DMS153 (cell line): ENCODE results near the gene CTTNBP2.

Experiments
- DNase-seq: peaks from one replicate; lab custom pipeline; 2025; lab: John Stamatoyannopoulos, UW

Gene CTTNBP2

GRCh38 chr7:117825132-117825531, 48.1 kb downstream of the CTTNBP2 start:
- DNase-seq: no peak

GRCh38 chr7:117824592-117824991, 48.6 kb downstream of the CTTNBP2 start:
- DNase-seq: no peak

- DNase-seq: no peak
Measured at GRCh38 chr7:117819558-117819957, 53.7 kb downstream of the CTTNBP2 start.

- no peak for DNase-seq
Measured at GRCh38 chr7:117818232-117818631, 55.0 kb downstream of the CTTNBP2 start.

- DNase-seq: no peak
Measured at GRCh38 chr7:117816727-117817126, 56.5 kb downstream of the CTTNBP2 start.

- DNase-seq: no peak
Measured at GRCh38 chr7:117811696-117812095, 61.5 kb downstream of the CTTNBP2 start.

GRCh38 chr7:117810642-117811512, 62.4 kb downstream of the CTTNBP2 start:
- no peak for DNase-seq

- no peak for DNase-seq
Measured at GRCh38 chr7:117809958-117810357, 63.3 kb downstream of the CTTNBP2 start.

- peak; percentile 27 for DNase-seq
Measured at GRCh38 chr7:117808910-117809705, 64.1 kb downstream of the CTTNBP2 start.

- no peak for DNase-seq
Measured at GRCh38 chr7:117808341-117808757, 64.9 kb downstream of the CTTNBP2 start.

- no peak for DNase-seq
Measured at GRCh38 chr7:117807676-117808075, 65.6 kb downstream of the CTTNBP2 start.

- no peak for DNase-seq
Measured at GRCh38 chr7:117806011-117806410, 67.2 kb downstream of the CTTNBP2 start.

GRCh38 chr7:117805241-117805640, 68.0 kb downstream of the CTTNBP2 start:
- no peak for DNase-seq

- no peak for DNase-seq
Measured at GRCh38 chr7:117803476-117803875, 69.8 kb downstream of the CTTNBP2 start.

- DNase-seq: no peak
Measured at GRCh38 chr7:117802660-117803059, 70.6 kb downstream of the CTTNBP2 start.

- no peak for DNase-seq
Measured at GRCh38 chr7:117800841-117801240, 72.4 kb downstream of the CTTNBP2 start.

- DNase-seq: no peak
Measured at GRCh38 chr7:117800406-117800805, 72.8 kb downstream of the CTTNBP2 start.

- DNase-seq: no peak
Measured at GRCh38 chr7:117796889-117797288, 76.4 kb downstream of the CTTNBP2 start.

GRCh38 chr7:117793976-117794375, 79.3 kb downstream of the CTTNBP2 start:
- no peak for DNase-seq

- DNase-seq: no peak
Measured at GRCh38 chr7:117793521-117793920, 79.7 kb downstream of the CTTNBP2 start.

GRCh38 chr7:117791877-117792780, 81.1 kb downstream of the CTTNBP2 start:
- DNase-seq: no peak

- no peak for DNase-seq
Measured at GRCh38 chr7:117790731-117791130, 82.5 kb downstream of the CTTNBP2 start.
